Testis (tissue), 2 donors: Measurements from ENCODE around the gene ARMC3.

Source experiments
- POLR2A ChIP-seq: fragments of 450-650 bp; IDR thresholded peaks from one replicate; pipeline ENCODE4 v1.6.1; 2017; ENCODE audit warnings: antibody characterized with exemption, mild to moderate bottlenecking, moderate library complexity
- TF ChIP-seq, protein P1 (sequence below), 3 experiments: fragments of 450-650 bp in 2 of 3; fragments of 200-600 bp in 1 of 3; sonication (generic) in 1 of 3; IDR thresholded peaks; one replicate each; pipeline ENCODE4 v1.5.1; 2016 to 2019; ENCODE audit warnings: antibody characterized with exemption in 3 of 3, mild to moderate bottlenecking in 2 of 3, moderate library complexity in 1 of 3

DNA sequence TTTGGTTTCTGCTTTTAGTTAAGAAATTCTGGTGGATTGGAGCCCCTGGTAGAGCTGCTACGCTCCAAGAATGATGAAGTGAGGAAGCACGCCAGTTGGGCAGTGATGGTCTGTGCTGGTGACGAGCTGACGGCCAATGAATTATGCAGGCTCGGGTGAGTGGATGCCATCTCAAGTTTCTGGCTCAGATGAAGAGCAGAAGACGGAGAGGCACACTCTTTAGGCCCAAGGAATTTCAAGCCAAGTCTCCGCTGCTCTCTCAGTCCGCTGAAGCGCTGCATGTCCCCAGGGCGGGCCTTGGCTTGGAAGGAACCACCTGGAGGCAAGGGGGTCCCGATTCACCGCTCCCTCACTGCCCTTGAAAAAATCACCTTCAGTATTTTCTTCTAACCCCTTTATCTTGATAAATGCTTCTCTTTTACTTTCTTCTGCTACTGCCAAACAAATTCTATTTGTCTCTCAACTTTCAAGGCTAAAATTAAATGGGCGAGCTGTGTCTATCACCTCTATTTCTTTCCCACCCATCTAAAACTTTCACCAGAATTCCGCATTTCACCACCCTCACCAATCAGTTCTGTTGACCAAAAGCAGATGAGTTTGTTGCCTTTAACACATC, 74.2 kb downstream of the ARMC3 start:
- TF ChIP-seq, protein P1, sequence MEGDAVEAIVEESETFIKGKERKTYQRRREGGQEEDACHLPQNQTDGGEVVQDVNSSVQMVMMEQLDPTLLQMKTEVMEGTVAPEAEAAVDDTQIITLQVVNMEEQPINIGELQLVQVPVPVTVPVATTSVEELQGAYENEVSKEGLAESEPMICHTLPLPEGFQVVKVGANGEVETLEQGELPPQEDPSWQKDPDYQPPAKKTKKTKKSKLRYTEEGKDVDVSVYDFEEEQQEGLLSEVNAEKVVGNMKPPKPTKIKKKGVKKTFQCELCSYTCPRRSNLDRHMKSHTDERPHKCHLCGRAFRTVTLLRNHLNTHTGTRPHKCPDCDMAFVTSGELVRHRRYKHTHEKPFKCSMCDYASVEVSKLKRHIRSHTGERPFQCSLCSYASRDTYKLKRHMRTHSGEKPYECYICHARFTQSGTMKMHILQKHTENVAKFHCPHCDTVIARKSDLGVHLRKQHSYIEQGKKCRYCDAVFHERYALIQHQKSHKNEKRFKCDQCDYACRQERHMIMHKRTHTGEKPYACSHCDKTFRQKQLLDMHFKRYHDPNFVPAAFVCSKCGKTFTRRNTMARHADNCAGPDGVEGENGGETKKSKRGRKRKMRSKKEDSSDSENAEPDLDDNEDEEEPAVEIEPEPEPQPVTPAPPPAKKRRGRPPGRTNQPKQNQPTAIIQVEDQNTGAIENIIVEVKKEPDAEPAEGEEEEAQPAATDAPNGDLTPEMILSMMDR (IDR thresholded peaks at IDR 0.05): no peak
- TF ChIP-seq POLR2A: no peak
